ENCODE results near the gene HADHA. TPM values are rescaled to one million over a fixed set of nuclear protein-coding genes. Genes with fewer than 3 reads are reported as not detected.
A peak's percentile ranks its signal among the peaks of the same experiment; 100 is the strongest.

HADHA gene
- total and polyA plus RNA-seq, 7 experiments from 2014 or later = 83.8 to 150 (median 103) TPM

GRCh38 chr2:26249625-26250024, 5.2 kb upstream of the HADHA start:
- no peaks in the 10 kb centered on the region for H3K27me3 ChIP-seq (ENCODE audit: control insufficient read depth in 2 of 2, insufficient read depth in 2 of 2, low read length in 2 of 2)
- no peak for ATAC-seq
- ChIA-PET CTCF (no interaction called here), POLR2A (interaction anchor here (1.3 kb wide), 1 partner anchor 10 kb away, joined by 3 read pairs; no protein-coding TSS in a partner anchor)
- Mint-ChIP-seq H3K36me3 (peaks cover 0 to 5% (median 0%) of the 10 kb centered on the region in 5 donors), H3K9me3 (peaks cover 0 to 3% (median 0%) of the 10 kb centered on the region in 11 donors), H3K27ac (no peak overlapping the region), H3K4me1 (peaks cover 29 to 67% (median 56%) of the 10 kb centered on the region in 7 donors), H3K27me3 (no peaks in the 10 kb centered on the region), H3K4me3 (no peak overlapping the region)
- intact Hi-C loops (cut with micrococcal nuclease) = loop anchor here in 1 of 2 donors (10.0 kb wide), 1 partner anchor 185 kb away; no protein-coding TSS in a partner anchor
- DNase-seq = no peak
- no peak overlapping the region for H3K4me3 ChIP-seq (ENCODE audit: low read length)
- peaks cover 0 to 6% (median 0%) of the 10 kb centered on the region in 3 experiments for H3K36me3 ChIP-seq (ENCODE audit: control insufficient read depth in 2 of 3, insufficient read depth in 3 of 3, low read length in 3 of 3)
- H3K4me1 ChIP-seq (ENCODE audit: control insufficient read depth in 2 of 2, insufficient read depth in 2 of 2, low read length in 2 of 2) = peaks cover 10 to 16% of the 10 kb centered on the region in 2 donors
- H3K9me3 ChIP-seq (ENCODE audit: control insufficient read depth in 2 of 3, low read length in 3 of 3) = no peaks in the 10 kb centered on the region
- H3K27ac ChIP-seq (ENCODE audit: low read depth, low read length) = no peak overlapping the region

GRCh38 chr2:26246818-26247217, 2.4 kb upstream of the HADHA start:
- peaks cover 0 to 4% (median 0%) of the 10 kb centered on the region in 11 donors for H3K9me3 Mint-ChIP-seq
- CTCF ChIA-PET = no interaction called here
- intact Hi-C loops (cut with micrococcal nuclease) = loop anchor here in 1 of 2 donors (10.0 kb wide), 1 partner anchor 182 kb away; no protein-coding TSS in a partner anchor

GRCh38 chr2:26245810-26246209, 1.4 kb upstream of the HADHA start:
- Mint-ChIP-seq H3K4me1 (peaks cover 34 to 72% (median 56%) of the 10 kb centered on the region in 7 donors), H3K4me3 (peak overlapping the region; percentile 96 to 100 (median 99)), H3K27me3 (no peaks in the 10 kb centered on the region), H3K27ac (peak overlapping the region; percentile 98 to 100 (median 99)), H3K36me3 (peaks cover 0 to 1% (median 0%) of the 10 kb centered on the region in 5 donors), H3K9me3 (peaks cover 0 to 4% (median 0%) of the 10 kb centered on the region in 11 donors)
- POLR2A ChIA-PET = interaction anchor here (1.0 to 3.7 kb wide), 4 partner anchors 11 to 99 kb away, joined by 3 to 14 read pairs (median 8); partner anchors contain the start of gene SELENOI
- intact Hi-C loops (cut with micrococcal nuclease) = loop anchor here (2.0 to 10.0 kb wide), 4 partner anchors 53 to 211 kb away; partner anchors contain the start of gene RAB10 (in 1 of the 2)
- Histone ChIP-seq H3K4me1 (ENCODE audit: control insufficient read depth in 2 of 2, insufficient read depth in 2 of 2, low read length in 2 of 2) (peaks cover 16 to 19% of the 10 kb centered on the region in 2 donors), H3K36me3 (ENCODE audit: control insufficient read depth in 2 of 3, insufficient read depth in 3 of 3, low read length in 3 of 3) (peaks cover 0 to 13% (median 0%) of the 10 kb centered on the region in 3 experiments), H3K27ac (ENCODE audit: low read depth, low read length) (peak overlapping the region; percentile 96), H3K27me3 (ENCODE audit: control insufficient read depth in 2 of 2, insufficient read depth in 2 of 2, low read length in 2 of 2) (no peaks in the 10 kb centered on the region), H3K4me3 (ENCODE audit: low read length) (peak overlapping the region; percentile 99), H3K9me3 (ENCODE audit: control insufficient read depth in 2 of 3, low read length in 3 of 3) (no peaks in the 10 kb centered on the region)
- no peak for ATAC-seq
- CTCF ChIA-PET = no interaction called here
- DNase-seq = peak in 1 of 9 donors; percentile 3

More at GRCh38 chr2:26246818-26247217, 2.4 kb upstream of the HADHA start:
- POLR2A ChIA-PET = interaction anchor here (1.0 to 3.7 kb wide), 3 partner anchors 16 to 98 kb away, joined by 4 to 14 read pairs (median 12); partner anchors contain the start of gene SELENOI
- DNase-seq = peak in 4 of 9 donors; percentile 1 to 36 (median 10)
- Histone ChIP-seq H3K27me3 (ENCODE audit: control insufficient read depth in 2 of 2, insufficient read depth in 2 of 2, low read length in 2 of 2) (no peaks in the 10 kb centered on the region), H3K27ac (ENCODE audit: low read depth, low read length) (no peak overlapping the region), H3K4me3 (ENCODE audit: low read length) (no peak overlapping the region), H3K36me3 (ENCODE audit: control insufficient read depth in 2 of 3, insufficient read depth in 3 of 3, low read length in 3 of 3) (peaks cover 0 to 13% (median 0%) of the 10 kb centered on the region in 3 experiments), H3K4me1 (ENCODE audit: control insufficient read depth in 2 of 2, insufficient read depth in 2 of 2, low read length in 2 of 2) (peaks cover 16 to 19% of the 10 kb centered on the region in 2 donors), H3K9me3 (ENCODE audit: control insufficient read depth in 2 of 3, low read length in 3 of 3) (no peaks in the 10 kb centered on the region)
- Mint-ChIP-seq H3K36me3 (no peaks in the 10 kb centered on the region), H3K4me1 (peaks cover 36 to 69% (median 58%) of the 10 kb centered on the region in 7 donors), H3K4me3 (peak overlapping the region; percentile 52 to 99 (median 72)), H3K27me3 (no peaks in the 10 kb centered on the region), H3K27ac (peak overlapping the region in 4 of 9 donors; percentile 8 to 41 (median 26))
- ATAC-seq = no peak

GRCh38 chr2:26245231-26245732, 850 bp upstream of the HADHA start:
- Histone ChIP-seq H3K9me3 (ENCODE audit: control insufficient read depth in 2 of 3, low read length in 3 of 3) (no peaks in the 10 kb centered on the region), H3K36me3 (ENCODE audit: control insufficient read depth in 2 of 3, insufficient read depth in 3 of 3, low read length in 3 of 3) (peaks cover 0 to 13% (median 0%) of the 10 kb centered on the region in 3 experiments), H3K4me1 (ENCODE audit: control insufficient read depth in 2 of 2, insufficient read depth in 2 of 2, low read length in 2 of 2) (peaks cover 13 to 19% of the 10 kb centered on the region in 2 donors), H3K4me3 (ENCODE audit: low read length) (peak overlapping the region; percentile 99), H3K27ac (ENCODE audit: low read depth, low read length) (peak overlapping the region; percentile 96), H3K27me3 (ENCODE audit: control insufficient read depth in 2 of 2, insufficient read depth in 2 of 2, low read length in 2 of 2) (no peaks in the 10 kb centered on the region)
- Mint-ChIP-seq H3K9me3 (peaks cover 0 to 4% (median 0%) of the 10 kb centered on the region in 11 donors), H3K27ac (peak overlapping the region; percentile 98 to 100 (median 99)), H3K27me3 (no peaks in the 10 kb centered on the region), H3K36me3 (peaks cover 0 to 4% (median 0%) of the 10 kb centered on the region in 5 donors), H3K4me3 (peak overlapping the region; percentile 96 to 100 (median 99)), H3K4me1 (peaks cover 39 to 75% (median 59%) of the 10 kb centered on the region in 7 donors)
- ChIA-PET CTCF (no interaction called here), POLR2A (interaction anchor here (1.0 to 3.7 kb wide), 5 partner anchors 11 to 100 kb away, joined by 3 to 14 read pairs (median 5); partner anchors contain the start of gene SELENOI)
- DNase-seq (peak in 4 of 9 donors; percentile 47 to 66 (median 53)), ATAC-seq (peak; percentile 59)
- intact Hi-C loops (cut with micrococcal nuclease) = loop anchor here (2.0 to 10.0 kb wide), 4 partner anchors 54 to 210 kb away; partner anchors contain the start of gene RAB10 (in 1 of the 2)

GRCh38 chr2:26243470-26244308, 743 bp downstream of the HADHA start:
- no peaks in the 10 kb centered on the region for H3K27me3 Mint-ChIP-seq
- H3K4me3 Mint-ChIP-seq = peak overlapping the region; percentile 96 to 100 (median 99)
- H3K27ac Mint-ChIP-seq = peak overlapping the region; percentile 98 to 100 (median 99)
- H3K27me3 ChIP-seq (ENCODE audit: control insufficient read depth in 2 of 2, insufficient read depth in 2 of 2, low read length in 2 of 2) = no peaks in the 10 kb centered on the region
- CTCF ChIA-PET = interaction anchor here (0.6 to 1.0 kb wide), 3 partner anchors 8 to 637 kb away, joined by 3 read pairs; no protein-coding TSS in a partner anchor
- peaks cover 0 to 18% (median 0%) of the 10 kb centered on the region in 3 experiments for H3K36me3 ChIP-seq (ENCODE audit: control insufficient read depth in 2 of 3, insufficient read depth in 3 of 3, low read length in 3 of 3)
- ATAC-seq (no peak), DNase-seq (peak in 4 of 9 donors; percentile 22 to 40 (median 30))
- peaks cover 0 to 4% (median 0%) of the 10 kb centered on the region in 11 donors for H3K9me3 Mint-ChIP-seq
- H3K4me1 Mint-ChIP-seq = peaks cover 50 to 79% (median 63%) of the 10 kb centered on the region in 7 donors
- peak overlapping the region; percentile 99 for H3K4me3 ChIP-seq (ENCODE audit: low read length)
- peaks cover 0 to 5% (median 0%) of the 10 kb centered on the region in 5 donors for H3K36me3 Mint-ChIP-seq
- no peaks in the 10 kb centered on the region for H3K9me3 ChIP-seq (ENCODE audit: control insufficient read depth in 2 of 3, low read length in 3 of 3)
- H3K27ac ChIP-seq (ENCODE audit: low read depth, low read length) = peak overlapping the region; percentile 96
- intact Hi-C loops (cut with micrococcal nuclease) = loop anchor here (1.0 to 10.0 kb wide), 15 partner anchors 55 to 544 kb away; partner anchors contain the start of genes RAB10 (in 2 of the 2), ADGRF3 (in 1 of the 2), ASXL2 (in 1 of the 2) and CENPA (in 1 of the 2)
- H3K4me1 ChIP-seq (ENCODE audit: control insufficient read depth in 2 of 2, insufficient read depth in 2 of 2, low read length in 2 of 2) = peaks cover 13 to 19% of the 10 kb centered on the region in 2 donors
- POLR2A ChIA-PET = interaction anchor here (0.6 to 3.7 kb wide), 8 partner anchors 13 to 238 kb away, joined by 3 to 14 read pairs (median 4); partner anchors contain the start of genes RAB10 and SELENOI

Data from naive thymus-derived CD4-positive, alpha-beta T cell (primary cell).